Measurements from ENCODE around the gene STXBP5. TPM values are rescaled to one million over a fixed set of nuclear protein-coding genes. Genes with fewer than 3 reads are reported as not detected.

Gene STXBP5
- total and polyA plus RNA-seq, 4 donors: 1.9 to 8.9 (median 4.8) TPM

- H3K36me3 ChIP-seq (ENCODE audit: control insufficient read depth in 4 of 4, insufficient read depth in 3 of 4, low read depth in 1 of 4, low read length in 3 of 4): no peaks in the 10 kb centered on the region
- no peaks in the 10 kb centered on the region for H3K9me3 ChIP-seq (ENCODE audit: control insufficient read depth in 4 of 4, low read length in 3 of 4)
- H3K9ac ChIP-seq (ENCODE audit: low read depth in 1 of 2, low read length in 2 of 2): no peak overlapping the region
- TF ChIP-seq FOXA2 (IDR thresholded peaks at IDR 0.05) (no peak), HNF4A (conservative IDR thresholded peaks at IDR 0.05) (no peak), FOXA1 (IDR thresholded peaks at IDR 0.05) (no peak), TAF1 (conservative IDR thresholded peaks at IDR 0.05) (no peak), RAD21 (IDR thresholded peaks at IDR 0.05) (no peak), RXRA (IDR thresholded peaks at IDR 0.05) (no peak), NR2F2 (IDR thresholded peaks at IDR 0.05) (no peak), ZBTB33 (IDR thresholded peaks at IDR 0.05) (no peak), ATF3 (IDR thresholded peaks at IDR 0.05) (no peak), JUND (IDR thresholded peaks at IDR 0.05) (no peak), YY1 (IDR thresholded peaks at IDR 0.05) (no peak), CTCF (IDR thresholded peaks at IDR 0.05; ENCODE audit: low read depth, low read length, missing input control) (no peak), GABPA (IDR thresholded peaks at IDR 0.05 in 1 of 2, conservative IDR thresholded peaks at IDR 0.05 in 1 of 2) (no peak), SP1 (IDR thresholded peaks at IDR 0.05) (no peak), HNF4G (IDR thresholded peaks at IDR 0.05) (no peak)
- TF ChIP-seq, protein P1, sequence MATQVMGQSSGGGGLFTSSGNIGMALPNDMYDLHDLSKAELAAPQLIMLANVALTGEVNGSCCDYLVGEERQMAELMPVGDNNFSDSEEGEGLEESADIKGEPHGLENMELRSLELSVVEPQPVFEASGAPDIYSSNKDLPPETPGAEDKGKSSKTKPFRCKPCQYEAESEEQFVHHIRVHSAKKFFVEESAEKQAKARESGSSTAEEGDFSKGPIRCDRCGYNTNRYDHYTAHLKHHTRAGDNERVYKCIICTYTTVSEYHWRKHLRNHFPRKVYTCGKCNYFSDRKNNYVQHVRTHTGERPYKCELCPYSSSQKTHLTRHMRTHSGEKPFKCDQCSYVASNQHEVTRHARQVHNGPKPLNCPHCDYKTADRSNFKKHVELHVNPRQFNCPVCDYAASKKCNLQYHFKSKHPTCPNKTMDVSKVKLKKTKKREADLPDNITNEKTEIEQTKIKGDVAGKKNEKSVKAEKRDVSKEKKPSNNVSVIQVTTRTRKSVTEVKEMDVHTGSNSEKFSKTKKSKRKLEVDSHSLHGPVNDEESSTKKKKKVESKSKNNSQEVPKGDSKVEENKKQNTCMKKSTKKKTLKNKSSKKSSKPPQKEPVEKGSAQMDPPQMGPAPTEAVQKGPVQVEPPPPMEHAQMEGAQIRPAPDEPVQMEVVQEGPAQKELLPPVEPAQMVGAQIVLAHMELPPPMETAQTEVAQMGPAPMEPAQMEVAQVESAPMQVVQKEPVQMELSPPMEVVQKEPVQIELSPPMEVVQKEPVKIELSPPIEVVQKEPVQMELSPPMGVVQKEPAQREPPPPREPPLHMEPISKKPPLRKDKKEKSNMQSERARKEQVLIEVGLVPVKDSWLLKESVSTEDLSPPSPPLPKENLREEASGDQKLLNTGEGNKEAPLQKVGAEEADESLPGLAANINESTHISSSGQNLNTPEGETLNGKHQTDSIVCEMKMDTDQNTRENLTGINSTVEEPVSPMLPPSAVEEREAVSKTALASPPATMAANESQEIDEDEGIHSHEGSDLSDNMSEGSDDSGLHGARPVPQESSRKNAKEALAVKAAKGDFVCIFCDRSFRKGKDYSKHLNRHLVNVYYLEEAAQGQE (IDR thresholded peaks at IDR 0.05): no peak
- TF ChIP-seq, protein P2, sequence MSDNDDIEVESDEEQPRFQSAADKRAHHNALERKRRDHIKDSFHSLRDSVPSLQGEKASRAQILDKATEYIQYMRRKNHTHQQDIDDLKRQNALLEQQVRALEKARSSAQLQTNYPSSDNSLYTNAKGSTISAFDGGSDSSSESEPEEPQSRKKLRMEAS (IDR thresholded peaks at IDR 0.05): no peak
- no peak for DNase-seq (ENCODE audit: low spot score)
- H3K27me3 ChIP-seq (ENCODE audit: control insufficient read depth in 4 of 4, insufficient read depth in 4 of 4, low read length in 3 of 4): no peaks in the 10 kb centered on the region
- WGBS: 44% methylated on average over 1 of the region's 1 CpG
- H3K4me1 ChIP-seq (ENCODE audit: control insufficient read depth in 4 of 4, insufficient read depth in 4 of 4, low read length in 3 of 4): no peaks in the 10 kb centered on the region
- no peak overlapping the region for H3K4me3 ChIP-seq (ENCODE audit: low read depth in 1 of 3, low read length in 3 of 3)
- no peak overlapping the region for H3K27ac ChIP-seq (ENCODE audit: low read depth in 1 of 2, low read length in 2 of 2)
These were observed 27.4 kb upstream of the STXBP5 start for GRCh38 chr6:147176795-147177194.

GRCh38 chr6:147177286-147177685 lies 26.9 kb upstream of the STXBP5 start:
- TF ChIP-seq RXRA (IDR thresholded peaks at IDR 0.05) (no peak), TAF1 (conservative IDR thresholded peaks at IDR 0.05) (no peak), HNF4A (conservative IDR thresholded peaks at IDR 0.05) (no peak), EGR1 (IDR thresholded peaks at IDR 0.05; ENCODE audit: low read depth in 2 of 2) (no peak), ZBTB33 (IDR thresholded peaks at IDR 0.05) (no peak), JUND (IDR thresholded peaks at IDR 0.05) (no peak), SP1 (IDR thresholded peaks at IDR 0.05) (no peak), YY1 (IDR thresholded peaks at IDR 0.05) (no peak), CTCF (IDR thresholded peaks at IDR 0.05; ENCODE audit: low read depth, low read length, missing input control) (no peak), ATF3 (IDR thresholded peaks at IDR 0.05) (no peak), RAD21 (IDR thresholded peaks at IDR 0.05) (no peak), NR2F2 (IDR thresholded peaks at IDR 0.05) (no peak)
- TF ChIP-seq, protein P2 (IDR thresholded peaks at IDR 0.05): no peak
- DNase-seq (ENCODE audit: low spot score): no peak
- WGBS: 96% methylated on average over 3 of the region's 3 CpGs
- H3K27me3 ChIP-seq (ENCODE audit: control insufficient read depth in 4 of 4, insufficient read depth in 4 of 4, low read length in 3 of 4): no peaks in the 10 kb centered on the region
- no peaks in the 10 kb centered on the region for H3K4me1 ChIP-seq (ENCODE audit: control insufficient read depth in 4 of 4, insufficient read depth in 4 of 4, low read length in 3 of 4)
- no peaks in the 10 kb centered on the region for H3K36me3 ChIP-seq (ENCODE audit: control insufficient read depth in 4 of 4, insufficient read depth in 3 of 4, low read depth in 1 of 4, low read length in 3 of 4)
- no peak overlapping the region for H3K4me3 ChIP-seq (ENCODE audit: low read depth in 1 of 3, low read length in 3 of 3)
- H3K9ac ChIP-seq (ENCODE audit: low read depth in 1 of 2, low read length in 2 of 2): no peak overlapping the region
- no peaks in the 10 kb centered on the region for H3K9me3 ChIP-seq (ENCODE audit: control insufficient read depth in 4 of 4, low read length in 3 of 4)
- H3K27ac ChIP-seq (ENCODE audit: low read depth in 1 of 2, low read length in 2 of 2): no peak overlapping the region

All from liver (tissue), 9 donors.